WI38 (cell line): ENCODE results near the gene SPEM3.
A peak's percentile ranks its signal among the peaks of the same experiment; 100 is the strongest.

Experiments used
- H3K4me3 ChIP-seq: 2 replicates; pipeline ENCODE4 v1.5.1; 2011; ENCODE audit warnings: low read depth, mild to moderate bottlenecking, control low read depth, low read length
- CTCF ChIP-seq: IDR thresholded peaks from 2 replicates; pipeline ENCODE4 v1.5.1; 2012; ENCODE audit warnings: low read depth, mild to moderate bottlenecking, control low read depth, low read length

The SPEM3 gene

GRCh38 chr17:7394452-7395191, 34.0 kb upstream of the SPEM3 start, which contains the start of gene PLSCR3:
PLSCR3 (minus strand) TSS chr17:7394525; CDS start chr17:7394110, 415 bp downstream.
- TF ChIP-seq CTCF, result peak; percentile 36
- H3K4me3 ChIP-seq, result peak within 1 kb of the TSS; percentile 90

- TF ChIP-seq CTCF, result no peak
These were observed 32.5 kb upstream of the SPEM3 start for GRCh38 chr17:7396147-7396546.

GRCh38 chr17:7398612-7399011, 30.0 kb upstream of the SPEM3 start:
- TF ChIP-seq CTCF, result no peak
- no peak overlapping the region for H3K4me3 ChIP-seq

More at GRCh38 chr17:7396147-7396546, 32.5 kb upstream of the SPEM3 start:
- no peak overlapping the region for H3K4me3 ChIP-seq

- H3K4me3 ChIP-seq, result peak overlapping the region; percentile 75
- TF ChIP-seq CTCF, result no peak
These were observed 25.5 kb upstream of the SPEM3 start for GRCh38 chr17:7403043-7403726.

- no peak for TF ChIP-seq CTCF
- H3K4me3 ChIP-seq, result peak overlapping the region; percentile 75
These were observed 25.0 kb upstream of the SPEM3 start for GRCh38 chr17:7403727-7403976.

- H3K4me3 ChIP-seq, result peak within 1 kb of the TSS; percentile 75
- TF ChIP-seq CTCF, result no peak
These were observed 24.5 kb upstream of the SPEM3 start, which contains the start of gene TMEM256 for GRCh38 chr17:7403977-7404736. TMEM256 (minus strand) TSS chr17:7404097; CDS start chr17:7404084, 13 bp downstream.
